NCI-H1417 (cell line): Measurements from ENCODE around the gene NTN5.

Experiments
- DNase-seq, 3 experiments: peaks; one replicate each; lab custom pipeline; 2025; lab: John Stamatoyannopoulos, UW

Gene NTN5

GRCh38 chr19:48630296-48631063 is 42.3 kb downstream of the NTN5 start:
- DNase-seq = no peak

GRCh38 chr19:48629599-48630295 is 43.1 kb downstream of the NTN5 start:
- peak in 2 of 3 experiments; percentile 5 to 80 for DNase-seq

GRCh38 chr19:48629297-48629598 is 43.6 kb downstream of the NTN5 start:
- DNase-seq = peak in 1 of 3 experiments; percentile 66

DNA sequence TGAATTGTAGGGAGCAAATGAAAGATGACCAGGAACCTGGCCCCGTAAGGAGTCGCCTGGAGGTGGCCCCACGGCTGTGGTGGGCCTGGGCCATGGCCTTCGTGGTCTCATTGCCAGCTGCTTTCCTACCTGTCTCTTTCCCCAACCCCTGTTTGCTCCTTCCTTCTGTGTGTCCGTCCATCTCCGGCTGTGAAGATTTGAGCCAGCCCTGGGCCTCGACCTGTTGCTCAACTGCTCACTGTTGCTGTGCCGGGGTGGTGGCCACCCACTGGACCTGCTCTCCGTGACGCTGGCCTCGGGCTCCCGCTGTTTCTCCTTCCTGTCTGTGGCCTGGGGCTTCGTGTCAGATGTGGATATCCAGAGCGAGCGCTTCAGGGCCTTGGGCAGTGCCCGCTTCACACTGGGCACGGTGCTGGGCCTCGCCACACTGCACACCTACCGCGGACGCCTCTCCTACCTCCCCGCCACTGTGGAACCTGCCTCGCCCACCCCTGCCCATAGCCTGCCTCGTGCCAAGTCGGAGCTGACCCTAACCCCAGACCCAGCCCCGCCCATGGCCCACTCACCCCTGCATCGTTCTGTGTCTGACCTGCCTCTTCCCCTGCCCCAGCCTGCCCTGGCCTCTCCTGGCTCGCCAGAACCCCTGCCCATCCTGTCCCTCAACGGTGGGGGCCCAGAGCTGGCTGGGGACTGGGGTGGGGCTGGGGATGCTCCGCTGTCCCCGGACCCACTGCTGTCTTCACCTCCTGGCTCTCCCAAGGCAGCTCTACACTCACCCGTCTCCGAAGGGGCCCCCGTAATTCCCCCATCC is 44.1 kb downstream of the NTN5 start:
- no peak for DNase-seq

DNA sequence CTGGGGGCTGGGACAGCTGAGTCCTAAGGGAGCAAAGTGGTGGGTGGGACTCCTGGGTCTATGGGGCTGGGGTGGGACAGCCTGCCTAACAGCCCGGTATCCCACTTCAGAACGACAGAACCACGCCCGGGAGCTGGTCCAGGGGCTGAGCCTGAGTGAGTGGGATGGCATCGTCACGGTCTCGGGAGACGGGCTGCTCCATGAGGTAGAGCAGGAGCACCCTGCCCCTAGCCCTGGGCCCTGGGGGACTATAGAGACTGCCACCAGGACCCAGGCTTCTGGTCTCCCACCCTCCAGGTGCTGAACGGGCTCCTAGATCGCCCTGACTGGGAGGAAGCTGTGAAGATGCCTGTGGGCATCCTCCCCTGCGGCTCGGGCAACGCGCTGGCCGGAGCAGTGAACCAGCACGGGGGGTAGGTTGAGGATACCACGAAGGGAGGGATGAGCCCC is 44.9 kb downstream of the NTN5 start:
- no peak for DNase-seq

- DNase-seq = no peak
Measured at GRCh38 chr19:48627201-48627864, 45.5 kb downstream of the NTN5 start.

DNA sequence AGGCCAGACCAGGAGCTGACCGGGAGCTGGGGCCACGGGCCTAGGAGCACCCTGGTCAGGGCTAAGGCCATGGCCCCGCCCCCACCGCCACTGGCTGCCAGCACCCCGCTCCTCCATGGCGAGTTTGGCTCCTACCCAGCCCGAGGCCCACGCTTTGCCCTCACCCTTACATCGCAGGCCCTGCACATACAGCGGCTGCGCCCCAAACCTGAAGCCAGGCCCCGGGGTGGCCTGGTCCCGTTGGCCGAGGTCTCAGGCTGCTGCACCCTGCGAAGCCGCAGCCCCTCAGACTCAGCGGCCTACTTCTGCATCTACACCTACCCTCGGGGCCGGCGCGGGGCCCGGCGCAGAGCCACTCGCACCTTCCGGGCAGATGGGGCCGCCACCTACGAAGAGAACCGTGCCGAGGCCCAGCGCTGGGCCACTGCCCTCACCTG is 46.9 kb downstream of the NTN5 start:
- DNase-seq = no peak

DNA sequence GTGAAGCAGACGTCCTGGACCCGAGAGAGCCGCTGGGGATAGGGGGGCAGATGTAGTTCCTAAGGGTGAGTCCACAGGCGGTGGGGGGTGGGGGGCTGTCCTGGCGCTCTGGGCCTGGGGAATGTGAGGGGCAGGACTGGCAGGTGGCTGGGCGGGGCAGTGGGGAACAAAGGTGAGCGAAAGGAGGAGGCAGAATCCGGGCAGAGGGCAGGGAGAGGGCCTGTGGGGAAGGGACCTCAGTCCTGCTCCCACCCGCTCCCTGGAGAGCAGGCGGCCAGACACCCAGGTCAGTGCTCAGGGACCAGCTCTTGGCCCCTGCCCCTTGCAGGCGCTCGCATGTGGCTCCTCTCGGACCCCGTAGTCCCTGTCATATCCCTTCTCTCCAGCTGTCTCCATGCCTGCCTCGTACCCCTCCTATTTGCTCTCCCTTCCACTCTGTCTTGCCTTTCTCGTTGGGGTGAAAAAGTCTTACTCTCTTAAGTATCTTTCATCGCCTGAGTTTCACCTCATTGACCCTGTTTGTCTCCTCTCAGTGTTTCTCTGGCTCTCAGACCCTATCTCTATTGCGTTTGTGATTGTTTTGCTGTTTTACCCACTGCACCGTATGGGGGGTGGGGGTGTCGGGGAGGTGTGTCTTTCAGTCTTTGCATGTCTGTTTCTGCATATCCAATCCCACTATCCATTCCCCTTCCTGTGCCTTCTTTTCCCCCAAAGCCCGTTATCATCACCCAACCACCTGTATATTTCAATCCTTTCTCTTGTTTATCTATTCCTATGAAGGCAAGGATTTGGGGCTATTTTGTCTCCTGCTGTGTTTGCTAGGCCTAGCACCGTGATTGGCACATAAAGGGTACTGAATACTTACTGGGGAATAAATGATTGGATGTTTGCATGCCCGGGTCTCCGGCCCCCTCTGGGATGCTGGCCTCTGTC is 47.8 kb downstream of the NTN5 start:
- no peak for DNase-seq

DNA sequence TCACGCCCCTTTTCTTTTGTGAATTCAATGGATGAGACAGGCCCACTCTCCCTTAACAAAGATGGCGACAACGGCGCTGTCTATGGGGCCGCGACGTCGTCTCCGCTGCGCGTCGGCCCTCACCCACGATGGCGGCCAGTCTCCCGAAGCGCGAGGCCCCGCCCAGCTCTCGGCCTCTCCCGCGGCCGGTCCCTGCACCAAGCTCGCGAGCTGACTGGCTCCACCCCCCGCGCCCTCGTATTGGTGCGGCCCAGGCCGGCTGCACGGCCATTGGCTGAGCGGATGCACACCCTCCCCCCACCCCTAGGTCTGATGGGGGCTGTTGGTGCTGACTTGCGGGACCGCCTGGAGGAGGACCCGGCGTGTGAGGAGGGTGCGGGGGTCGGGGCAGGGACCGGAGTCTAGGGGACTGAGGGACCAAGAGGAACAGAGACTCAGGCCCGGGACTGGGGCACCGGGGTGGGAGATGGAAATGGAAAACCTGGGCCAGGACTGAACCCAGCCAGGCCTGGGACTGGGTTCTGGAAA is 48.7 kb downstream of the NTN5 start:
- peak; percentile 95 to 99 (median 97) for DNase-seq

GRCh38 chr19:48623556-48624066 is 49.2 kb downstream of the NTN5 start:
- DNase-seq = no peak

DNA sequence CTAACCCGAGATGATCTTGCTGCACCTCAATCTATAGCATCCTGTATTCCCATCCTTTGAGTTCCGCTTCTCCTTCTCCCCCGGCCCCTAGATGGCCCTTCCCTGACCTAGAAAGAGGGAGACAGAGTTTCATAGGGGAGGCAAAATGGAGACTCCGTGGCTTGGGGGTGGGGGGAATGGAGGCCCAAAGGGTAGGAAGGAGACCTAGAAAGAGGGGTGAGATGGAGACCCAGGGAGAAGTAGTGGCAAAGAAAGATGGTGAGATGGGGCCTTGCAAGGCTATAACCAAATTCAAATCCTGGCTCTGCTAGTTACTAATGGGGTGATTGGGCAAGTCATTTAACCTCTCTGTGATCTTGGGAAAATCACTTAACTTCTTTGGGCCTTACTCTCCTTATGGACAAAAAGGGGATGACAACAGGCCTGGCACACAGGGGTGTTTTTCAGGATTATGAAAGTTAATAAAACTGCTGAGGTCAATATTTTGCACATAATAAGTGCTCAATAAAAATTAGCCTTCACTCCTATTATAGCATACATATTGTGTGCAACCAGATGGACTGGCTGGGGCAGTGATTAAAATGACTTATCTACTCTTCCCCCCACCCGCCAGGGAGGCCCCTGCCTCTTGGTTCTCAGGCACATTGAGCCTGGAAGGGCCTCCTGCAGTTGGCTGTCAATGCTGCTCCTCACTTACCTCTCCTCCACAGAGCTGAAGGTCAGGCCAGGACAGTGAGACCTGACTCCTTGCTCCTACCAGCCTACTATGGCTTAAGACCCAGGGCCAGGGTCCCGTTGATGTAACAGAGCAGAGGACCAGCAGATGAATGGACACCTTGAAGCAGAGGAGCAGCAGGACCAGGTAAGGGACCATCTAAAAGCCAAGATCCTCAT is 52.9 kb downstream of the NTN5 start:
- no peak for DNase-seq

- peak; percentile 97 to 99 (median 99) for DNase-seq
Measured at GRCh38 chr19:48618916-48619691, 53.7 kb downstream of the NTN5 start, which contains the start of the genes RPL18 and SPHK2. Gene RPL18 (minus strand): TSS chr19:48619178. CDS start chr19:48619143, 35 bp downstream. Gene SPHK2 (plus strand): TSS chr19:48619506. CDS start chr19:48620515, 1,009 bp downstream.

DNA sequence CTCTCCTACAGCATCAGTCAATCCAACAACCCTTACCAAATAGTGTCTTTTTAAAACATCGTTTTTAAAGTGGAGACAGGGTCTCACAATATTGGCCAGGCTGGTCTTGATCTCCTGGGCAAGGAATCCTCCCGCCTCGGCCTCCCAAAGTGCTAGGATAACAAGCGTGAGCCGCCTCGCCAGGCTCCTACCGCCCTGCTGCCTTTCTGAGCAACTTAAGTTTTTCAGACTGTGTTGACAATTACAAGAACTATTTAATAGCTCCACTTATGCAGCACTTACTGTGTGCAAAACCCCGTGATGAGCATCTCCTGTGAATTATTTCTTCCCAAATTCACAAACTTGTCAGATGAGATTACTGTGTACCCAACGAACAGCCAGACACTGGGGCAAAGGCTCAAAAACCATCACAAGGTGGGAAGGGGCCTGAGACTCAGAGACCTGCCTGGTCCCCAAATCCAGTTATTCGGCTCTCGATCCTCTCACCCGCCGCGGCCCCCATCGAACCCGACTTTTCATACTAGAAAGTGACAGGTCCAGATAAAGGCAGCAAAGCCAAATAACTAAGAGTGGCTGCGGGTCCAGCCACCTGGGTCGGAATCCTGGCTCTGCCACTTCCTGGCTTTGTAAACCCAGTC is 54.4 kb downstream of the NTN5 start:
- DNase-seq = no peak

- DNase-seq = no peak
Measured at GRCh38 chr19:48617146-48617937, 55.5 kb downstream of the NTN5 start.

DNA sequence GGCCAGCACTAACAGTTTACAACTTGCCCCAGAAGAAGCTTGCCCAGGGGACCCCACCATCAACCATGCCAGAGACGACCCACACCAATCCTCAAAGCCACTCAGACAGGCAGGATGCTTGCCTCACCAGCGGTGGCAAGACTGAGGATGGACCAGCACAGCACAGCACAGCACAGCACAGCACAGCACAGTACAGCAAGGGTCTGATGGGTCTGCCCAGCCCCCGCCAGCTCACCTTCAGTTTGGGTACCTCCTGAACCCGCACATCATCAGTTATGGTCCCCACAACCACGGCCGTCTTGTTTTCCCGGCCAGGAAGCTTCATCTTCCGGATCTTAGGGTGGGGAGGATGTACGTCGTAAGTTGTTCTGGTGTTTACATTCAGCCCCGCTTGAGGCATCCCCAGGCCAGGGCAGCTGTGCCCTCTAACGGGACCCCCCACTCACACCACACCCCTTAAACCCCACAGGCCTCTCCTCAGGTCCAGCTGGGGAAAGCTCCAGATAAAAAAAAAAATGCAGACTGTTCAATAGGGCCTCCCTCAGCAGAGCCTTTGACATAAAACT is 56.2 kb downstream of the NTN5 start:
- peak in 1 of 3 experiments; percentile 7 for DNase-seq

GRCh38 chr19:48616041-48616436 is 56.8 kb downstream of the NTN5 start:
- peak in 1 of 3 experiments; percentile 11 for DNase-seq
